NB4 (cell line): ENCODE measurements around the gene GIMAP5.

Experiments
- DNase-seq: peaks from one replicate; pipeline ENCODE4 v3.0.0; 2010; ENCODE audit warnings: low read depth
- H3K4me3 ChIP-seq: one replicate; pipeline ENCODE4 v1.5.1; 2011; ENCODE audit warnings: mild to moderate bottlenecking, low read depth, low read length, moderate library complexity
- CTCF ChIP-seq: IDR thresholded peaks from one replicate; pipeline ENCODE4 v1.5.1; 2012; ENCODE audit warnings: low read depth, low read length
- MYC ChIP-seq: IDR thresholded peaks from 2 replicates; pipeline ENCODE4 v1.6.1; 2011; ENCODE audit warnings: low read depth, low read length
- POLR2A ChIP-seq: IDR thresholded peaks from 2 replicates; pipeline ENCODE4 v1.6.1; 2011; ENCODE audit warnings: mild to moderate bottlenecking; ENCODE audit not compliant: insufficient read length; ENCODE audit errors: extremely low read depth
- TF ChIP-seq, protein P1 (sequence below): IDR thresholded peaks from 2 replicates; pipeline ENCODE4 v1.6.1; 2011; ENCODE audit warnings: low read depth, low read length

Gene GIMAP5

DNA sequence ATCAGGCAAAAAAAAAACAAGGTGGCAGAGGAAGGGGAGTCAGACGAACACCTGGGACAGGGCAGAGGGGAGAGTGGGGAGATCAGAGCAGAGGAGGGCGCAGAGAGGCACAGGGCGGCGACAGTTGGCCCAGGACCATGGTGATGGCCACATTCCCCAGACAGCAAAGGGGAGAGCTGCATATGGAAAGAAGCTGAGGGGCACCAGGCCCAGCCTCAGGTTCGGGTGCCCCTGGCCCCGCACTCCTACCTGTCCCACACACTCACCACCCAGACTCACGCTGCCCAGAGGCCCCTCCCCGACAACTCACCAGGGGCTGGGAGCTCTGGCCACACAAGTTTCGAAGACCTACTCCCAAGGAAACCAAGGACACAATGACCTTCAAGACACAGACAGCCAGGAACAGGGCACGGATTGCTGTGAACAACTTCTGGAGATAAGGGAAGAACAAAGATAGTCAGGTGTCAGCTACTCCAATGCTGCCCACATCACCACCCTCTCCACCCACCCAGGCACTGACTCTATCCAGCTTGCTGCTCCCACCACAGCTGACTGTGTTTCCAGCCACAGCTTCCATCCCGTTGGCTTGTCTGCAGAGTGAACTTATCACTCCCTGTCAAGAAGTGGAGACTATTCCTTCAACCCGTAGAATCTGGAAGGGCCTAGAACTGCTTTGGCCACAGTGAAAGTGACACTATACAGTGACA is 54.7 kb downstream of the GIMAP5 start:
- TF ChIP-seq MYC (no peak), CTCF (no peak), POLR2A (no peak)
- TF ChIP-seq, protein P1, sequence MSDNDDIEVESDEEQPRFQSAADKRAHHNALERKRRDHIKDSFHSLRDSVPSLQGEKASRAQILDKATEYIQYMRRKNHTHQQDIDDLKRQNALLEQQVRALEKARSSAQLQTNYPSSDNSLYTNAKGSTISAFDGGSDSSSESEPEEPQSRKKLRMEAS = no peak
- no peak for DNase-seq

More for the DNA sequence above, 54.7 kb downstream of the GIMAP5 start:
- no peak overlapping the region for H3K4me3 ChIP-seq
